HL-60 (cell line): ENCODE measurements around the gene SVIL.

ENCODE experiments used
- DNase-seq, 2 experiments: peaks; one replicate each; pipeline ENCODE4 v3.0.0-alpha.2; 2010 to 2020; ENCODE audit warnings: low read depth in 1 of 2, low spot score in 1 of 2
- H3K27ac ChIP-seq: fragments of 250-450 bp; sonication (Bioruptor Pico); replicated peaks from 2 replicates; pipeline ENCODE4 v1.5.1; 2020; ENCODE audit warnings: mild to moderate bottlenecking, moderate library complexity
- H3K27me3 ChIP-seq: fragments of 250-450 bp; sonication (Bioruptor Pico); 2 replicates; pipeline ENCODE4 v1.5.1; 2021; ENCODE audit warnings: mild to moderate bottlenecking, moderate library complexity; ENCODE audit not compliant: insufficient read depth, poor library complexity, severe bottlenecking
- H3K4me3 ChIP-seq: replicated peaks from 2 replicates; pipeline ENCODE4 v1.5.1; 2011; ENCODE audit warnings: mild to moderate bottlenecking, control low read depth, low read length; ENCODE audit not compliant: insufficient read depth
- CTCF ChIP-seq: IDR thresholded peaks from one replicate; pipeline ENCODE4 v1.5.1; 2011; ENCODE audit warnings: low read length, control low read depth, inconsistent platforms; ENCODE audit not compliant: insufficient read depth
- GABPA ChIP-seq: IDR thresholded peaks from 2 replicates; pipeline ENCODE4 v1.6.1; 2012; ENCODE audit warnings: low read depth
- POLR2AphosphoS5 ChIP-seq: IDR thresholded peaks from 2 replicates; pipeline ENCODE4 v1.6.1; 2012; ENCODE audit warnings: low read depth
- REST ChIP-seq: IDR thresholded peaks from 2 replicates; pipeline ENCODE4 v1.6.1; 2012; ENCODE audit warnings: low read depth; ENCODE audit not compliant: insufficient replicate concordance
- SPI1 ChIP-seq: IDR thresholded peaks from 2 replicates; pipeline ENCODE4 v1.6.1; 2012; ENCODE audit warnings: low read depth, mild to moderate bottlenecking, borderline replicate concordance

Gene SVIL

GRCh38 chr10:29546773-29547313, 87.9 kb downstream of the SVIL start:
- H3K27me3 ChIP-seq = no peaks in the 10 kb centered on the region
- H3K4me3 ChIP-seq = no peak overlapping the region
- TF ChIP-seq GABPA (no peak), SPI1 (no peak), CTCF (no peak), REST (no peak), POLR2AphosphoS5 (no peak)
- H3K27ac ChIP-seq = no peak overlapping the region
- no peak for DNase-seq

GRCh38 chr10:29545122-29545521, 89.6 kb downstream of the SVIL start:
- Histone ChIP-seq H3K27ac (no peak overlapping the region), H3K27me3 (no peaks in the 10 kb centered on the region), H3K4me3 (no peak overlapping the region)
- TF ChIP-seq CTCF (no peak), GABPA (no peak), POLR2AphosphoS5 (no peak), SPI1 (no peak), REST (no peak)
- DNase-seq = no peak

GRCh38 chr10:29543715-29544114, 91.1 kb downstream of the SVIL start:
- no peak for TF ChIP-seq POLR2AphosphoS5
- peak; percentile 43; the same call in 1 of the 2 replicates for TF ChIP-seq SPI1
- TF ChIP-seq CTCF = no peak
- Histone ChIP-seq H3K27me3 (no peaks in the 10 kb centered on the region), H3K4me3 (no peak overlapping the region), H3K27ac (no peak overlapping the region)
- DNase-seq = no peak

- Histone ChIP-seq H3K27me3 (no peaks in the 10 kb centered on the region), H3K27ac (no peak overlapping the region), H3K4me3 (no peak overlapping the region)
- no peak for DNase-seq
- TF ChIP-seq POLR2AphosphoS5 (no peak), SPI1 (no peak), REST (no peak), CTCF (no peak), GABPA (no peak)
Measured at GRCh38 chr10:29542723-29543122, 92.0 kb downstream of the SVIL start.
